Epithelial cell of esophagus (primary cell): ENCODE data around the gene ZMIZ1.
A peak's percentile ranks its signal among the peaks of the same experiment; 100 is the strongest.

Experiments
- DNase-seq: peaks from one replicate; pipeline ENCODE4 v3.0.0; 2010; ENCODE audit warnings: low read depth
- H3K4me3 ChIP-seq: 2 replicates; pipeline ENCODE4 v1.5.1; 2011; ENCODE audit warnings: mild to moderate bottlenecking, low read length, control low read depth
- CTCF ChIP-seq: IDR thresholded peaks from 2 replicates; pipeline ENCODE4 v1.5.1; 2011; ENCODE audit warnings: low read depth, mild to moderate bottlenecking, low read length, control low read depth, inconsistent platforms; ENCODE audit not compliant: insufficient read depth; ENCODE audit errors: missing control alignments

The ZMIZ1 gene

GRCh38 chr10:79063661-79064492 lies 4.9 kb upstream of the ZMIZ1 start:
- TF ChIP-seq CTCF, result no peak
- no peak overlapping the region for H3K4me3 ChIP-seq
- DNase-seq, result no peak

GRCh38 chr10:79065091-79065551 lies 3.6 kb upstream of the ZMIZ1 start:
- H3K4me3 ChIP-seq, result no peak overlapping the region
- TF ChIP-seq CTCF, result no peak
- no peak for DNase-seq

- no peak overlapping the region for H3K4me3 ChIP-seq
- DNase-seq, result no peak
- TF ChIP-seq CTCF, result no peak
Measured at GRCh38 chr10:79065853-79066252, 2.9 kb upstream of the ZMIZ1 start.

- peak; percentile 28 for TF ChIP-seq CTCF
- DNase-seq, result peak; percentile 46
- H3K4me3 ChIP-seq, result peak overlapping the region; percentile 56
Measured at GRCh38 chr10:79066411-79067240, 2.1 kb upstream of the ZMIZ1 start.

GRCh38 chr10:79067241-79068202 lies 1.2 kb upstream of the ZMIZ1 start:
- peak overlapping the region; percentile 56 for H3K4me3 ChIP-seq
- TF ChIP-seq CTCF, result no peak
- peak; percentile 92 for DNase-seq

GRCh38 chr10:79068203-79068561 lies 584 bp upstream of the ZMIZ1 start:
- DNase-seq, result no peak

More at GRCh38 chr10:79068203-79068561, 584 bp upstream of the ZMIZ1 start:
- TF ChIP-seq CTCF, result no peak
- H3K4me3 ChIP-seq, result peak overlapping the region; percentile 44
